Subcutaneous adipose tissue (tissue), 4 donors: Measurements from ENCODE around the gene CD99L2. TPM values are rescaled to one million over a fixed set of nuclear protein-coding genes. Genes with fewer than 3 reads are reported as not detected.

Source experiments
- CTCF ChIP-seq: fragments of 450-650 bp; IDR thresholded peaks from one replicate; pipeline ENCODE4 v1.5.1; 2016; ENCODE audit warnings: low read depth, mild to moderate bottlenecking, control low read depth, antibody characterized with exemption, moderate library complexity
- total RNA-seq, 4 donors: library from RNA; depleted of rRNA; stranded (reverse); fragments of >200 nt; gene quantifications; one replicate each; pipeline ENCODE4 v1.1.0, GENCODE V29; 2016

CD99L2 gene
- total RNA-seq, 4 donors from 2014 or later: 38.6 to 88.1 (median 72.9) TPM

GRCh38 chrX:150868625-150869024 is 29.8 kb downstream of the CD99L2 start:
- TF ChIP-seq CTCF: no peak

GRCh38 chrX:150864127-150864526 is 34.3 kb downstream of the CD99L2 start:
- TF ChIP-seq CTCF: no peak

DNA sequence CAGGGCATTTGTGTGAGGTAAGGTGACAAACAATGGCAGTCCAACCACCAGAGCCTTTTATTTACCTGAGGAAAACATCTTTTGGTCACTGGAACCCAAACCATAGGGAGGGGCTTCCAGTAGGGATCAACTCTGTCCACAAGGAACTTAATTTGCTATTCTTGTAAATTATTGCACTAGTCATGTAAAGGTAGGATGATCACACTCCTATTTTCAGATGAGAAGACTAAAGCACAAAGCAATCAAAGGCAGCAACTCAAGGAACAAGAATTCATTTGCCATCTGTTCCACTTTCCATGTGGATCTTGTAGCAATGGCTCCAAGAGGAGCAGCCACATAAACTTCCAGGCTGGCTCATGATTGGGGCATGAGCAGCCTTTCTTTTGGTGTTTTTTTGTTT is 35.3 kb downstream of the CD99L2 start:
- TF ChIP-seq CTCF: no peak

GRCh38 chrX:150857453-150857852 is 41.0 kb downstream of the CD99L2 start:
- TF ChIP-seq CTCF: no peak

DNA sequence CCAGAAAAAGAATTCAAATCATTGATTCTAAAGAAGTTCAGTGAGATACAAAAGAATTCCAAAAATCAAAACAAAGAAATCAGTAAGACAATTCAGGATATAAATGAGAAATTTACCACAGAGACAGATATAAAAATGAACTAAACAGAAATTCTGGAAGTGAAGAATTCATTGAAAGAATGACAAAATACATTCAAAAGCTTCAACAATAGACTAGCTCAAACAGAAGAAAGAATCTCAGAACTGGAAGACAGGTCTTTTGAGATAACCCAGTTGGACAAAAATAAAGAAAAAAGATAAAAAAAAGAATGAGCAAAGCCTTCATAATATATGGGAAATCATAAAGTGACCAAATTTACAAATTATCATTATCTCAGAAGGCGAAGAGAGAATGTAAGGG is 41.7 kb downstream of the CD99L2 start:
- TF ChIP-seq CTCF: no peak

DNA sequence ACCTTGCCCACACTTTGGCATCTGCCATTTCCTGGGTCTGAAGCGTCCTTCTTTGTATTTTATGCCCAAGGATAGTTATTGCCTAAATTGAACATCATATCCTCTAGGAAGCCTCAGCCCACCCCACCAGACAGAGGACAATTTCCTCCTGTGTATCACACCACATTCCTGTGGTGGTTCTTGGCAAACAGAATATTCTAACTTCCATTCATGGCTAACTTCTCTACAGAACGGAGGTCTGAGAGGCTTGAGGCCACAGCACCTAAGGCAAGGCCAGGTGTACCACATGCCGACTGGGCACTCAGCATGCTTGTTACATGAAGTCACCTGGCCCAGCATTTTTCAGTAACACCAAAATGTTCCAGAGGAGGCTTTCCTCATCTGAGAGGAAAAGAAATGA is 42.4 kb downstream of the CD99L2 start:
- TF ChIP-seq CTCF: no peak

GRCh38 chrX:150854856-150855255 is 43.6 kb downstream of the CD99L2 start:
- TF ChIP-seq CTCF: no peak
